B cell (primary cell): Measurements from ENCODE around the gene ARL6IP4. TPM values are rescaled to one million over a fixed set of nuclear protein-coding genes. Genes with fewer than 3 reads are reported as not detected.
A peak's percentile ranks its signal among the peaks of the same experiment; 100 is the strongest.

Source experiments
- ATAC-seq: fragments of 200-7000 bp; cut with Tn5 transposase; one replicate; pipeline ENCODE4 v1.10.0; 2021; ENCODE audit warnings: low read depth, mild to moderate bottlenecking, moderate number of reproducible peaks, moderate library complexity
- CTCF ChIA-PET: fragments of 350-600 bp; sonication (Branson Sonifier 250); formaldehyde crosslinking; loops from one replicate; lab custom pipeline; 2021; ENCODE audit warnings: antibody characterized with exemption, inconsistent platforms; lab: Charles Lee
- POLR2A ChIA-PET: fragments of 350-600 bp; sonication (Branson Sonifier 250); formaldehyde crosslinking; loops from one replicate; lab custom pipeline; 2021; ENCODE audit warnings: antibody characterized with exemption; lab: Charles Lee
- DNase-seq: peaks from one replicate; pipeline ENCODE4 v3.0.0; 2013
- H2AFZ ChIP-seq: 2 replicates; pipeline ENCODE4 v1.6.1; 2012; ENCODE audit warnings: mild to moderate bottlenecking, low read depth, low read length; ENCODE audit not compliant: insufficient read depth, poor library complexity, severe bottlenecking
- H3K27ac ChIP-seq, 2 donors: 1 replicate in 1 of 2; 2 replicates in 1 of 2; pipeline ENCODE4 v1.5.1; 2012 to 2013; ENCODE audit warnings: low read length in 2 of 2, mild to moderate bottlenecking in 2 of 2, moderate library complexity in 1 of 2
- H3K27me3 ChIP-seq, 4 experiments: fragments of 200-600 bp in 1 of 4; sonication (generic) in 1 of 4; replicated peaks in 1 of 4; 1 replicate in 2 of 4; 2 replicates in 2 of 4; pipeline versions ENCODE4 v1.6.1 to v1.7.0; 2013 to 2016; ENCODE audit warnings: low read length in 3 of 4, mild to moderate bottlenecking in 2 of 4, mixed read lengths in 1 of 4, moderate library complexity in 1 of 4; ENCODE audit not compliant: insufficient read depth in 4 of 4, control insufficient read depth in 3 of 4; ENCODE audit errors: control extremely low read depth in 1 of 4
- H3K36me3 ChIP-seq, 2 experiments: replicated peaks in 1 of 2; 1 replicate in 1 of 2; 2 replicates in 1 of 2; pipeline versions ENCODE4 v1.6.1 to v1.7.1; 2013; ENCODE audit warnings: low read length in 1 of 2; ENCODE audit not compliant: insufficient read depth in 2 of 2, control insufficient read depth in 1 of 2; ENCODE audit errors: control extremely low read depth in 1 of 2, extremely low read depth in 1 of 2
- H3K4me1 ChIP-seq, 2 donors: fragments of 200-600 bp in 1 of 2; sonication (generic) in 1 of 2; 1 replicate in 1 of 2; 2 replicates in 1 of 2; pipeline versions ENCODE4 v1.5.1 to v1.6.1; 2013 to 2017; ENCODE audit warnings: low read length in 2 of 2; ENCODE audit not compliant: control insufficient read depth in 2 of 2, insufficient read depth in 2 of 2
- H3K4me2 ChIP-seq: replicated peaks from 2 replicates; pipeline ENCODE3; 2012; ENCODE audit warnings: mild to moderate bottlenecking, low read depth, low read length; ENCODE audit not compliant: poor library complexity, severe bottlenecking
- H3K4me3 ChIP-seq, 5 experiments: fragments of 200-600 bp in 1 of 5; sonication (generic) in 1 of 5; 1 replicate in 3 of 5; 2 replicates in 2 of 5; pipeline versions ENCODE4 v1.5.1 to v1.7.0; 2011 to 2016; ENCODE audit warnings: low read length in 4 of 5, mild to moderate bottlenecking in 4 of 5, low read depth in 2 of 5, control low read depth in 1 of 5, moderate library complexity in 1 of 5; ENCODE audit not compliant: insufficient read depth in 1 of 5; ENCODE audit errors: control extremely low read depth in 1 of 5, extremely low read depth in 1 of 5
- H3K79me2 ChIP-seq: fragments of 200-600 bp; sonication (generic); one replicate; pipeline ENCODE4 v1.6.0; 2016; ENCODE audit warnings: low read length; ENCODE audit not compliant: control insufficient read depth, insufficient read depth
- H3K9ac ChIP-seq: fragments of 200-600 bp; sonication (generic); 2 replicates; pipeline ENCODE4 v1.6.1; 2017; ENCODE audit warnings: mild to moderate bottlenecking, low read length, moderate library complexity
- H3K9me3 ChIP-seq, 3 donors: one replicate each; pipeline versions ENCODE4 v1.6.1 to v1.7.1; 2013; ENCODE audit warnings: low read length in 2 of 3; ENCODE audit not compliant: control insufficient read depth in 2 of 3, insufficient read depth in 1 of 3; ENCODE audit errors: control extremely low read depth in 1 of 3
- H4K20me1 ChIP-seq: 2 replicates; pipeline ENCODE4 v1.6.0; 2012; ENCODE audit warnings: mild to moderate bottlenecking, low read length; ENCODE audit not compliant: insufficient read depth, control insufficient read depth, poor library complexity, severe bottlenecking
- H3K27ac Mint-ChIP-seq: one replicate; pipeline ENCODE4 v1.8.0; 2021; ENCODE audit warnings: mixed read lengths
- H3K27me3 Mint-ChIP-seq: one replicate; pipeline ENCODE4 v1.8.0; 2021; ENCODE audit warnings: mixed read lengths
- H3K4me1 Mint-ChIP-seq: one replicate; pipeline ENCODE4 v1.8.0; 2021; ENCODE audit warnings: mixed read lengths
- H3K4me3 Mint-ChIP-seq: one replicate; pipeline ENCODE4 v1.8.0; 2021; ENCODE audit warnings: mixed read lengths
- H3K9me3 Mint-ChIP-seq: one replicate; pipeline ENCODE4 v1.8.0; 2022; ENCODE audit warnings: mixed read lengths; ENCODE audit not compliant: insufficient read depth
- EZH2 ChIP-seq: IDR thresholded peaks from 2 replicates; pipeline ENCODE4 v1.6.1; 2012; ENCODE audit warnings: borderline replicate concordance, low read depth, mild to moderate bottlenecking, moderate library complexity, low read length; ENCODE audit not compliant: insufficient read depth, poor library complexity, severe bottlenecking
- WGBS: methylation state at CpG from one replicate; pipeline ENCODE4 v1.1.5; 2013; ENCODE audit warnings: missing lambda C conversion rate; ENCODE audit not compliant: insufficient coverage; 5-methylcytosine and 5-hydroxymethylcytosine counted together
- intact Hi-C: fragments of 100-400 bp; cut with micrococcal nuclease; formaldehyde crosslinking; loops from one replicate; pipeline ENCODE4 v1.10.0; 2022
- polyA plus RNA-seq: library from polyadenylated mRNA; depleted of rRNA; stranded (reverse); fragments of >200 nt; gene quantifications from 2 replicates; pipeline ENCODE4 v1.2.3, GENCODE V29; 2012
- total RNA-seq, 2 donors: library from RNA; stranded (reverse); fragments of 120-200 nt in 1 of 2; gene quantifications; 1 replicate in 1 of 2; 2 replicates in 1 of 2; pipeline versions ENCODE4 v1.2.3 to v1.2.4, GENCODE V29; 2013 to 2022
- TF ChIP-seq, protein P1 (sequence below): fragments of 200-600 bp; IDR thresholded peaks from one replicate; pipeline ENCODE4 v1.8.0; 2022; ENCODE audit warnings: antibody characterized with exemption, mild to moderate bottlenecking

ARL6IP4 gene
- total and polyA plus RNA-seq, 2 donors (not counting 1 experiment from before 2014, with no cell fraction given), result 165 to 274 TPM

DNA sequence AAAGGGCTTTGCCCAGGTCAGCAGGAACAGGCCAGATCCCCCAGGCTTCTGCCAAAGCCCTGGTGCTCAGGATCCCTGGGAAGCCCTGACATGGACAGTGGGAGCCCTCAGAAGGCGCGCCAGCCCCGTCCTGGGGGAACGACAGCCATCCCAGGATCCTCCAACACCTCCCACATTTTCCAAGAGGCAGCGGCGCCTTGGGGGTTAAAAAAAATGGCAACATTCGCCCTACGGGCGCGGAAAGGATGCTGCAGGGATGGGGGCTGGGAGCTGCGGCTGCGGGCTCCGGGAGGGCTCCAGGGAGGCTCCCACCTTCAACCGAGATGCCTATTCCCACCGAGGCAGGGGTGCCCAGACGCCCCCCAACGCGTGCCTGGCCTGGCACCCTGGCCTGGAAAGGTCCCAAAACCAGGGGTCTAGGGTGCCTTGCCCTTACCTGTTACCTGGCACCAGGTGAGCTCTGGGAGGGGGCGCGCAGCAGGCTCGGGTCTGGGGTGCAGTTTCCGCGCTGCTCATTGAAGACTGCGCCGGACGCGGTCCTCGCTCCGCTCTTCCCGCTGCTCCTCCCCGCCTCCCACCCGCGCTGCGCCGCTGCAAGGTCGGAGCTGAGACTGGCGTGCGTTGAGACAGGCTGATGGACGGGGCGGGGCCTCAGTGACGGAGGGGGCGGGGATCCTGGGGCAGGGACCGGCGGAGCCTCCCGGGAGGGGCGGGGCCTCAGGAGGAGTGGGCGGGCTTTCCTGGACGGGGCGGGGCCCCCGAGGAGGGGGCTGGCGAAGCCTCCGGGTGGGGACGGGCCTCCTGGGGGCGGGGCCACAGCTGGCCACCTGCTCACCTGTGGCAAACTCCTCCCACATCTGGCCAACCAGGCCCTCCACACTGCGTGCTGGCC is 14.4 kb upstream of the ARL6IP4 start, which contains the start of gene ABCB9:
TSS of gene ABCB9 (minus strand) at position 613 of the 892 bp plus-strand sequence. CDS start 6,228 bp downstream, outside the sequence.
- peak within 1 kb of the TSS; percentile 80 for H2AFZ ChIP-seq
- Mint-ChIP-seq H3K9me3 (no peaks in the 10 kb centered on the region), H3K4me1 (peaks cover 6% of the 10 kb centered on the region), H3K4me3 (peak within 1 kb of the TSS; percentile 83), H3K27me3 (no peaks in the 10 kb centered on the region), H3K27ac (peak within 1 kb of the TSS; percentile 46)
- H3K4me3 ChIP-seq, result peak within 1 kb of the TSS in 4 of 5 experiments; percentile 40 to 68 (median 58)
- no peaks in the 10 kb centered on the region for H3K9me3 ChIP-seq
- TF ChIP-seq EZH2, result no peak
- TF ChIP-seq, protein P1, sequence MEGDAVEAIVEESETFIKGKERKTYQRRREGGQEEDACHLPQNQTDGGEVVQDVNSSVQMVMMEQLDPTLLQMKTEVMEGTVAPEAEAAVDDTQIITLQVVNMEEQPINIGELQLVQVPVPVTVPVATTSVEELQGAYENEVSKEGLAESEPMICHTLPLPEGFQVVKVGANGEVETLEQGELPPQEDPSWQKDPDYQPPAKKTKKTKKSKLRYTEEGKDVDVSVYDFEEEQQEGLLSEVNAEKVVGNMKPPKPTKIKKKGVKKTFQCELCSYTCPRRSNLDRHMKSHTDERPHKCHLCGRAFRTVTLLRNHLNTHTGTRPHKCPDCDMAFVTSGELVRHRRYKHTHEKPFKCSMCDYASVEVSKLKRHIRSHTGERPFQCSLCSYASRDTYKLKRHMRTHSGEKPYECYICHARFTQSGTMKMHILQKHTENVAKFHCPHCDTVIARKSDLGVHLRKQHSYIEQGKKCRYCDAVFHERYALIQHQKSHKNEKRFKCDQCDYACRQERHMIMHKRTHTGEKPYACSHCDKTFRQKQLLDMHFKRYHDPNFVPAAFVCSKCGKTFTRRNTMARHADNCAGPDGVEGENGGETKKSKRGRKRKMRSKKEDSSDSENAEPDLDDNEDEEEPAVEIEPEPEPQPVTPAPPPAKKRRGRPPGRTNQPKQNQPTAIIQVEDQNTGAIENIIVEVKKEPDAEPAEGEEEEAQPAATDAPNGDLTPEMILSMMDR, result no peak
- H3K36me3 ChIP-seq, result no peaks in the 10 kb centered on the region
- peak; percentile 98 for ATAC-seq
- no peaks in the 10 kb centered on the region for H4K20me1 ChIP-seq
- intact Hi-C loops, result loop anchor here (1.0 to 2.0 kb wide), 3 partner anchors 8 to 439 kb away; partner anchors contain the start of genes DENR, KNTC1 and RSRC2
- no peak within 1 kb of the TSS for H3K27ac ChIP-seq
- H3K79me2 ChIP-seq, result no peaks in the 10 kb centered on the region
- peaks cover 8 to 14% of the 10 kb centered on the region in 2 donors for H3K4me1 ChIP-seq
- CTCF ChIA-PET, result interaction anchor here (0.6 to 1.7 kb wide), 5 partner anchors 9 to 173 kb away, joined by 3 to 4 read pairs (median 3); partner anchors contain the start of gene OGFOD2
- peak within 1 kb of the TSS; percentile 71 for H3K9ac ChIP-seq
- DNase-seq, result peak; percentile 92
- 7% methylated on average over 51 of the region's 55 CpGs for WGBS
- H3K4me2 ChIP-seq, result peak within 1 kb of the TSS; percentile 98
- no peaks in the 10 kb centered on the region for H3K27me3 ChIP-seq
- POLR2A ChIA-PET, result interaction anchor here (0.5 to 1.4 kb wide), 8 partner anchors 9 to 614 kb away, joined by 3 to 7 read pairs (median 4); partner anchors contain the start of genes ARL6IP4, MPHOSPH9, MTRFR and OGFOD2
